Heart left ventricle (tissue), 13 donors: Measurements from ENCODE around the gene ROGDI.

Experiments
- POLR2A ChIP-seq, 2 donors: fragments of 450-650 bp; IDR thresholded peaks; one replicate each; pipeline ENCODE4 v1.6.1; 2017; ENCODE audit warnings: antibody characterized with exemption in 2 of 2, mild to moderate bottlenecking in 2 of 2, moderate library complexity in 2 of 2
- TF ChIP-seq, protein P1 (sequence below), 12 donors: fragments of 200-600 bp; sonication (generic) in 4 of 12; IDR thresholded peaks; one replicate each; pipeline versions ENCODE4 v1.5.0 to v1.8.0; 2018 to 2022; ENCODE audit warnings: antibody characterized with exemption in 12 of 12, mild to moderate bottlenecking in 5 of 12
- donor health status: ischemic (EF 13 %, LVEDD 7.1; RV severe dilation, severe dysfunction).
- donor health status: DM: no; HTN: yes; CAD: no.
- donor health status: DM: no; HTN: no; CAD: no.
- donor health status: ischemic (EF 25% LVEDD 6.9; RV normal size, moderate dysfunction).
- donor health status: ischemic (EF 25% LVEDD 5.7; RV mildly dilated, moderate dysfunction).
- donor health status: ischemic (EF 35%, LVEDD 5.7; RV mildly dilated, moderate dysfunction).
- donor health status: nonischemic (EF 11% LVEDD 7.7; RV severe dilation, severe dysfunction).
- donor health status: DM: yes; HTN: yes; CAD: no.
- donor health status: PGD.
- donor health status: ischemic (EF 29% LVEDD 5.4; RV normal size, mild dysfunction).
- donor health status: nonischemic (EF 23%, LVEDD 6.1; RV moderate dilation, normal function).

- TF ChIP-seq, protein P1, sequence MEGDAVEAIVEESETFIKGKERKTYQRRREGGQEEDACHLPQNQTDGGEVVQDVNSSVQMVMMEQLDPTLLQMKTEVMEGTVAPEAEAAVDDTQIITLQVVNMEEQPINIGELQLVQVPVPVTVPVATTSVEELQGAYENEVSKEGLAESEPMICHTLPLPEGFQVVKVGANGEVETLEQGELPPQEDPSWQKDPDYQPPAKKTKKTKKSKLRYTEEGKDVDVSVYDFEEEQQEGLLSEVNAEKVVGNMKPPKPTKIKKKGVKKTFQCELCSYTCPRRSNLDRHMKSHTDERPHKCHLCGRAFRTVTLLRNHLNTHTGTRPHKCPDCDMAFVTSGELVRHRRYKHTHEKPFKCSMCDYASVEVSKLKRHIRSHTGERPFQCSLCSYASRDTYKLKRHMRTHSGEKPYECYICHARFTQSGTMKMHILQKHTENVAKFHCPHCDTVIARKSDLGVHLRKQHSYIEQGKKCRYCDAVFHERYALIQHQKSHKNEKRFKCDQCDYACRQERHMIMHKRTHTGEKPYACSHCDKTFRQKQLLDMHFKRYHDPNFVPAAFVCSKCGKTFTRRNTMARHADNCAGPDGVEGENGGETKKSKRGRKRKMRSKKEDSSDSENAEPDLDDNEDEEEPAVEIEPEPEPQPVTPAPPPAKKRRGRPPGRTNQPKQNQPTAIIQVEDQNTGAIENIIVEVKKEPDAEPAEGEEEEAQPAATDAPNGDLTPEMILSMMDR (IDR thresholded peaks at IDR 0.05): no peak
- no peak for TF ChIP-seq POLR2A (IDR thresholded peaks at IDR 0.05)
These were observed 26.2 kb downstream of the ROGDI start for GRCh38 chr16:4776141-4776705.
